GM23248 (cell line): ENCODE data around the gene NDEL1. TPM values are rescaled to one million over a fixed set of nuclear protein-coding genes. Genes with fewer than 3 reads are reported as not detected.

Experiments used
- DNase-seq: peaks from one replicate; pipeline ENCODE4 v3.0.0-alpha.2; 2015
- H2AFZ ChIP-seq: fragments of 200-600 bp; sonication (generic); 2 replicates; pipeline ENCODE4 v1.6.1; 2016; ENCODE audit warnings: antibody characterized with exemption
- H3F3A ChIP-seq: fragments of 200-600 bp; sonication (generic); 2 replicates; pipeline ENCODE4 v1.6.1; 2016; ENCODE audit warnings: mild to moderate bottlenecking, antibody characterized with exemption, mixed run types; ENCODE audit not compliant: insufficient read depth
- H3K27ac ChIP-seq: fragments of 200-600 bp; sonication (generic); 2 replicates; pipeline ENCODE4 v1.5.1; 2016; ENCODE audit warnings: mild to moderate bottlenecking
- H3K27me3 ChIP-seq: fragments of 200-600 bp; sonication (generic); replicated peaks from 2 replicates; pipeline ENCODE4 v1.6.1; 2016; ENCODE audit warnings: mild to moderate bottlenecking; ENCODE audit not compliant: insufficient read depth
- H3K36me3 ChIP-seq: fragments of 200-600 bp; sonication (generic); 2 replicates; pipeline ENCODE4 v1.6.1; 2016; ENCODE audit warnings: low read depth, mild to moderate bottlenecking
- H3K4me1 ChIP-seq: fragments of 200-600 bp; sonication (generic); 2 replicates; pipeline ENCODE4 v1.6.1; 2016; ENCODE audit warnings: mild to moderate bottlenecking; ENCODE audit not compliant: insufficient read depth
- H3K4me2 ChIP-seq: fragments of 200-600 bp; sonication (generic); one replicate; pipeline ENCODE4 v1.6.1; 2016; ENCODE audit warnings: mild to moderate bottlenecking; ENCODE audit not compliant: unreplicated experiment
- H3K4me3 ChIP-seq: fragments of 200-600 bp; sonication (generic); 2 replicates; pipeline ENCODE4 v1.5.1; 2016; ENCODE audit warnings: mild to moderate bottlenecking
- H3K79me2 ChIP-seq: fragments of 200-600 bp; sonication (generic); 2 replicates; pipeline ENCODE4 v1.6.1; 2016; ENCODE audit warnings: mild to moderate bottlenecking; ENCODE audit not compliant: insufficient read depth
- H3K9ac ChIP-seq: fragments of 200-600 bp; sonication (generic); 2 replicates; pipeline ENCODE4 v1.6.1; 2016; ENCODE audit warnings: mild to moderate bottlenecking
- H3K9me2 ChIP-seq: fragments of 200-600 bp; sonication (generic); 2 replicates; pipeline ENCODE4 v1.6.1; 2016; ENCODE audit warnings: mixed run types, mild to moderate bottlenecking, moderate library complexity; ENCODE audit not compliant: insufficient read depth
- H3K9me3 ChIP-seq: fragments of 200-600 bp; sonication (generic); one replicate; pipeline ENCODE4 v1.6.1; 2017; ENCODE audit warnings: low read depth
- H4K20me1 ChIP-seq: fragments of 200-600 bp; sonication (generic); 2 replicates; pipeline ENCODE4 v1.6.0; 2016; ENCODE audit not compliant: insufficient read depth
- EZH2 ChIP-seq: fragments of 200-600 bp; sonication (generic); IDR thresholded peaks from 2 replicates; pipeline ENCODE4 v1.6.1; 2018; ENCODE audit warnings: antibody characterized with exemption, mild to moderate bottlenecking; ENCODE audit not compliant: insufficient read depth, poor library complexity, severe bottlenecking
- EZH2phosphoT487 ChIP-seq: fragments of 200-600 bp; sonication (generic); IDR thresholded peaks from 2 replicates; pipeline ENCODE4 v1.6.1; 2018; ENCODE audit warnings: antibody characterized with exemption, moderate library complexity, mild to moderate bottlenecking, low read depth; ENCODE audit not compliant: insufficient read depth
- WGBS, 2 experiments: methylation state at CpG; one replicate each; pipeline ENCODE4 v1.1.6; 2015 to 2017; ENCODE audit warnings: low lambda C conversion rate in 2 of 2, low coverage in 1 of 2; ENCODE audit errors: missing lambda C conversion rate in 2 of 2; 5-methylcytosine and 5-hydroxymethylcytosine counted together
- in situ Hi-C: fragments of 300-500 bp; cut with MboI; formaldehyde crosslinking; loops from 2 replicates; pipeline ENCODE4 v1.15.0; 2020
- polyA plus RNA-seq: library from polyadenylated mRNA; unstranded; fragments of >200 nt; fragmentation: Nextera tagmentation; extraction: Ambion mirVana; gene quantifications from 2 replicates; pipeline ENCODE4 v1.2.1, GENCODE V29; 2016
- total RNA-seq: library from RNA; depleted of rRNA; stranded (reverse); fragments of >200 nt; shearing (Covaris generic); gene quantifications from 2 replicates; pipeline ENCODE4 v1.2.3, GENCODE V29; 2014

NDEL1 gene
- total and polyA plus RNA-seq, 2 experiments from 2014 or later, result 74.9 to 111 TPM

GRCh38 chr17:8397636-8398035 lies 38.0 kb upstream of the NDEL1 start, which contains the start of gene RNF222:
Gene RNF222 (minus strand): TSS chr17:8397827. CDS start chr17:8393461, 4,366 bp downstream.
- TF ChIP-seq EZH2 (no peak), EZH2phosphoT487 (no peak)
- Histone ChIP-seq H3K4me2 (no peak within 1 kb of the TSS), H3K9me3 (no peaks in the 10 kb centered on the region), H3K4me1 (no peaks in the 10 kb centered on the region), H3K9me2 (no peaks in the 10 kb centered on the region), H3F3A (no peaks in the 10 kb centered on the region), H4K20me1 (no peaks in the 10 kb centered on the region), H3K79me2 (no peaks in the 10 kb centered on the region), H3K36me3 (no peaks in the 10 kb centered on the region), H3K9ac (no peak within 1 kb of the TSS), H2AFZ (no peak within 1 kb of the TSS), H3K4me3 (no peak within 1 kb of the TSS), H3K27me3 (peaks cover 13% of the 10 kb centered on the region; the same call in 1 of the 2 replicates), H3K27ac (no peak within 1 kb of the TSS)
- no peak for DNase-seq
- 48 to 50% methylated on average over 13 of the region's 13 CpGs for WGBS, 2 experiments
- in situ Hi-C loops, result no loop called here

- H3K9me2 ChIP-seq, result no peaks in the 10 kb centered on the region
- DNase-seq, result no peak
- no peaks in the 10 kb centered on the region for H3F3A ChIP-seq
- no peaks in the 10 kb centered on the region for H3K79me2 ChIP-seq
- no peak for TF ChIP-seq EZH2
- no peak for TF ChIP-seq EZH2phosphoT487
- H3K9ac ChIP-seq, result no peak overlapping the region
- H3K4me2 ChIP-seq, result no peak overlapping the region
- WGBS, 2 experiments, result 33 to 34% methylated on average over 6 of the region's 6 CpGs
- H3K27ac ChIP-seq, result no peak overlapping the region
- in situ Hi-C loops, result no loop called here
- no peak overlapping the region for H2AFZ ChIP-seq
- H4K20me1 ChIP-seq, result no peaks in the 10 kb centered on the region
- H3K27me3 ChIP-seq, result peaks cover 13% of the 10 kb centered on the region; the same call in 1 of the 2 replicates
- no peak overlapping the region for H3K4me3 ChIP-seq
- no peaks in the 10 kb centered on the region for H3K4me1 ChIP-seq
- no peaks in the 10 kb centered on the region for H3K36me3 ChIP-seq
- H3K9me3 ChIP-seq, result no peaks in the 10 kb centered on the region
Measured at GRCh38 chr17:8398980-8399379, 36.7 kb upstream of the NDEL1 start.

- Histone ChIP-seq H3K27me3 (no peaks in the 10 kb centered on the region), H4K20me1 (no peaks in the 10 kb centered on the region), H3K9ac (no peak overlapping the region), H3F3A (no peaks in the 10 kb centered on the region), H3K4me2 (no peak overlapping the region), H3K27ac (no peak overlapping the region), H3K9me3 (no peaks in the 10 kb centered on the region), H3K4me3 (no peak overlapping the region), H3K36me3 (no peaks in the 10 kb centered on the region), H2AFZ (no peak overlapping the region), H3K9me2 (no peaks in the 10 kb centered on the region), H3K79me2 (no peaks in the 10 kb centered on the region), H3K4me1 (no peaks in the 10 kb centered on the region)
- WGBS, 2 experiments, result 25 to 30% methylated on average over 2 of the region's 2 CpGs
- no peak for DNase-seq
- TF ChIP-seq EZH2 (no peak), EZH2phosphoT487 (no peak)
- in situ Hi-C loops, result no loop called here
Measured at GRCh38 chr17:8401107-8401506, 34.6 kb upstream of the NDEL1 start.

- H4K20me1 ChIP-seq, result no peaks in the 10 kb centered on the region
- in situ Hi-C loops, result no loop called here
- H3K4me2 ChIP-seq, result no peak overlapping the region
- no peaks in the 10 kb centered on the region for H3K27me3 ChIP-seq
- no peaks in the 10 kb centered on the region for H3F3A ChIP-seq
- H3K79me2 ChIP-seq, result no peaks in the 10 kb centered on the region
- no peaks in the 10 kb centered on the region for H3K9me2 ChIP-seq
- H3K4me3 ChIP-seq, result no peak overlapping the region
- no peak overlapping the region for H3K27ac ChIP-seq
- no peak for DNase-seq
- H3K9me3 ChIP-seq, result no peaks in the 10 kb centered on the region
- H3K4me1 ChIP-seq, result no peaks in the 10 kb centered on the region
- no peak overlapping the region for H3K9ac ChIP-seq
- TF ChIP-seq EZH2 (no peak), EZH2phosphoT487 (no peak)
- H3K36me3 ChIP-seq, result no peaks in the 10 kb centered on the region
- H2AFZ ChIP-seq, result no peak overlapping the region
- 69 to 73% methylated on average over 11 of the region's 11 CpGs for WGBS, 2 experiments
Measured at GRCh38 chr17:8402921-8403536, 32.7 kb upstream of the NDEL1 start.
